Caki2 (cell line): ENCODE data around the gene KRT71. TPM values are rescaled to one million over a fixed set of nuclear protein-coding genes. Genes with fewer than 3 reads are reported as not detected.

Source experiments
- DNase-seq: peaks from one replicate; pipeline ENCODE4 v3.0.0-alpha.2; 2015; ENCODE audit warnings: low read depth
- in situ Hi-C: cut with HindIII; loops from 2 replicates; pipeline ENCODE4 v1.10.0; 2016; ENCODE audit warnings: low sequenced_read_pairs, low pct_unique_long_range_greater_than_20kb, mixed read lengths
- total RNA-seq: library from RNA; depleted of rRNA; stranded (reverse); fragments of >200 nt; shearing (Covaris generic); gene quantifications from 2 replicates; pipeline ENCODE4 v1.2.3, GENCODE V29; 2014; ENCODE audit warnings: low replicate concordance

Gene KRT71
- total RNA-seq, 1 experiment from 2014 or later: not detected

GRCh38 chr12:52528641-52529143 is 24.3 kb downstream of the KRT71 start:
- no peak for DNase-seq
- in situ Hi-C loops: no loop called here

- in situ Hi-C loops: no loop called here
- DNase-seq: no peak
These were observed 25.7 kb downstream of the KRT71 start for GRCh38 chr12:52527121-52527800.

GRCh38 chr12:52526511-52526951 is 26.4 kb downstream of the KRT71 start:
- in situ Hi-C loops: no loop called here
- no peak for DNase-seq

- DNase-seq: no peak
- in situ Hi-C loops: no loop called here
These were observed 27.1 kb downstream of the KRT71 start for GRCh38 chr12:52525661-52526499.

GRCh38 chr12:52524898-52525591 is 27.9 kb downstream of the KRT71 start:
- in situ Hi-C loops: no loop called here
- no peak for DNase-seq

GRCh38 chr12:52524241-52524897 is 28.6 kb downstream of the KRT71 start:
- in situ Hi-C loops: no loop called here
- DNase-seq: no peak

- in situ Hi-C loops: no loop called here
- no peak for DNase-seq
These were observed 29.1 kb downstream of the KRT71 start for GRCh38 chr12:52523824-52524223.

- in situ Hi-C loops: no loop called here
- DNase-seq: no peak
These were observed 30.5 kb downstream of the KRT71 start for GRCh38 chr12:52522346-52523011.

- in situ Hi-C loops: no loop called here
- no peak for DNase-seq
These were observed 31.2 kb downstream of the KRT71 start for GRCh38 chr12:52521568-52522266.

- in situ Hi-C loops: no loop called here
- no peak for DNase-seq
These were observed 31.8 kb downstream of the KRT71 start for GRCh38 chr12:52521175-52521567.

GRCh38 chr12:52519826-52520662 is 32.9 kb downstream of the KRT71 start, which contains the start of gene KRT5:
Gene KRT5, minus strand, starts transcription at chr12:52520394. Its CDS starts 98 bp downstream, at chr12:52520296.
- in situ Hi-C loops: no loop called here
- DNase-seq: no peak

- in situ Hi-C loops: no loop called here
- no peak for DNase-seq
These were observed 33.6 kb downstream of the KRT71 start for GRCh38 chr12:52519387-52519703.

GRCh38 chr12:52518574-52519386 is 34.2 kb downstream of the KRT71 start:
- no peak for DNase-seq
- in situ Hi-C loops: no loop called here

GRCh38 chr12:52517888-52518287 is 35.1 kb downstream of the KRT71 start:
- no peak for DNase-seq
- in situ Hi-C loops: no loop called here

- in situ Hi-C loops: no loop called here
- no peak for DNase-seq
These were observed 35.7 kb downstream of the KRT71 start for GRCh38 chr12:52517005-52517835.
